GM12878 (cell line): ENCODE data around the gene ATP13A1.

Experiments used
- ATF2 ChIP-seq: IDR thresholded peaks from 2 replicates; pipeline ENCODE4 v1.6.1; 2012; ENCODE audit warnings: low read length, inconsistent platforms
- ATF3 ChIP-seq: IDR thresholded peaks from 2 replicates; pipeline ENCODE4 v1.6.1; 2011; ENCODE audit warnings: low read depth, mild to moderate bottlenecking, low read length, moderate library complexity, borderline replicate concordance; ENCODE audit errors: extremely low read depth
- CTCF ChIP-seq, 3 experiments: IDR thresholded peaks in 2 of 3; conservative IDR thresholded peaks in 1 of 3; 2 replicates each; pipeline ENCODE4 v1.5.1; 2011; ENCODE audit warnings: low read depth in 3 of 3, low read length in 3 of 3, mild to moderate bottlenecking in 3 of 3, control low read depth in 2 of 3, moderate library complexity in 2 of 3, inconsistent platforms in 1 of 3, mixed read lengths in 1 of 3; ENCODE audit not compliant: control insufficient read depth in 2 of 3, insufficient read depth in 1 of 3; ENCODE audit errors: extremely low read depth in 1 of 3
- EP300 ChIP-seq, 2 experiments: fragments of 150-350 bp in 1 of 2; IDR thresholded peaks; 2 replicates each; pipeline ENCODE4 v1.6.1; 2011 to 2012; ENCODE audit warnings: low read depth in 2 of 2, low read length in 2 of 2, borderline replicate concordance in 1 of 2, improper control_type of control experiment in 1 of 2, inconsistent platforms in 1 of 2; ENCODE audit not compliant: control insufficient read depth in 1 of 2
- EZH2 ChIP-seq: IDR thresholded peaks from 2 replicates; pipeline ENCODE4 v1.6.1; 2012; ENCODE audit warnings: low read depth, mild to moderate bottlenecking, control low read depth, inconsistent platforms, low read length, borderline replicate concordance; ENCODE audit not compliant: control insufficient read depth
- FOS ChIP-seq: IDR thresholded peaks from 3 replicates; pipeline ENCODE4 v1.6.1; 2011; ENCODE audit warnings: borderline replicate concordance; ENCODE audit not compliant: insufficient read length; ENCODE audit errors: extremely low read depth
- MAX ChIP-seq: IDR thresholded peaks from 2 replicates; pipeline ENCODE4 v1.6.1; 2012; ENCODE audit warnings: low read depth, low read length, improper control_type of control experiment
- MXI1 ChIP-seq: fragments of 150-350 bp; IDR thresholded peaks from 2 replicates; pipeline ENCODE4 v1.6.1; 2011; ENCODE audit warnings: low read depth, mild to moderate bottlenecking, inconsistent platforms, low read length, improper control_type of control experiment
- POLR2A ChIP-seq: IDR thresholded peaks from 2 replicates; pipeline ENCODE4 v1.6.1; 2011; ENCODE audit warnings: low read depth, mild to moderate bottlenecking, low read length
- RCOR1 ChIP-seq: conservative IDR thresholded peaks from 2 replicates; pipeline ENCODE4 v1.6.1; 2012; ENCODE audit warnings: low read depth, low read length, improper control_type of control experiment
- RFX5 ChIP-seq: IDR thresholded peaks from 2 replicates; pipeline ENCODE4 v1.6.1; 2011; ENCODE audit warnings: low read depth, low read length, improper control_type of control experiment
- SP1 ChIP-seq: IDR thresholded peaks from one replicate; pipeline ENCODE4 v1.6.1; 2011; ENCODE audit warnings: low read depth, low read length
- USF2 ChIP-seq: IDR thresholded peaks from 2 replicates; pipeline ENCODE4 v1.6.1; 2011; ENCODE audit warnings: low read depth, low read length, improper control_type of control experiment, borderline replicate concordance

GRCh38 chr19:19655051-19655594 is 8.4 kb downstream of the ATP13A1 start:
- TF ChIP-seq SP1: no peak
- no peak for TF ChIP-seq RCOR1
- no peak for TF ChIP-seq MXI1
- TF ChIP-seq EP300 (IDR thresholded peaks at IDR 0.05; ENCODE audit: borderline replicate concordance in 1 of 2, control insufficient read depth in 1 of 2, low read depth in 2 of 2, low read length in 2 of 2): no peak
- TF ChIP-seq RFX5: no peak
- no peak for TF ChIP-seq EZH2
- TF ChIP-seq POLR2A: no peak
- no peak for TF ChIP-seq USF2
- no peak for TF ChIP-seq ATF3
- TF ChIP-seq MAX: no peak
- no peak for TF ChIP-seq ATF2
- TF ChIP-seq FOS: no peak
- no peak for TF ChIP-seq CTCF (IDR thresholded peaks at IDR 0.05 in 2 of 3, conservative IDR thresholded peaks at IDR 0.05 in 1 of 3; ENCODE audit: control insufficient read depth in 2 of 3, extremely low read depth in 1 of 3, insufficient read depth in 1 of 3, low read depth in 3 of 3, low read length in 3 of 3)
